Stimulated activated CD4-positive, alpha-beta T cell treated with anti-CD3 and anti-CD28 coated beads, Interleukin-2, amount 100 ng/mL, for 4 hours (primary cell): ENCODE data around the gene AK4.
"Not testable (repeated sequence)": the region's sequence is repeated elsewhere in the genome, so short reads cannot be mapped to it uniquely, and the experiment has no call there.

Source experiments
- DNase-seq: peaks from one replicate; pipeline ENCODE4 v3.0.0-alpha.2; 2020; ENCODE audit warnings: low read depth

The AK4 gene

DNA sequence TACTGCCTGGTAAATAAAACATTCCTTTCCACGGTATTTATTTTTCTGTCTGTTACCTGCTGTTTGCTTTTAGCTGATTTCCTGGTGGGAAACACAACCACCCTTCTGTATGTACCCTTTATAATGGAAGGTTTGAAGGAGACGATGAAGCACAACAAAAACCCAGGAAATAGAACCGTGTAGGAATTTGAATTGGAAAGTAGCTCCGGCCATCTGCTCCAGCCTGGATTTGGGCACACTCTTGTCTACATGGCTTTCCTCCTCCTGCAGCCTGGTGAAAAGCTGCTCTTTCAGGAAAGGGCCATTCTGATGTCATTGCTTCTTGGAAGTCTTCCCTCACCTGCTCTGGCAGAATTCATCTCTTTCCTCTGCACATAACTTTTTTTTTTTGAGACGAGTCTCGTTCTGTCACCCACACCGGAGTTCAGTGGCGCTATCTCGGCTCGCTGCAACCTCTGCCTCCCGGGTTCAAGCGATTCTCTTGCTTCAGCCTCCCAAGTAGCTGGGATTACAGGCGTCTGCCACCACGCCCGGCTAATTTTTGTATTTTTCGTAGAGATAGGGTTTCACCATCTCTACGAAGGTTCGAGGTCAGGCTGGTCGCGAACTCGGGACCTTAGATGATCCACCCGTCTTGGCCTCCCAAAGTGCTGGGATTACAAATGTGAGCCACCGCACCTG lies 2.7 kb downstream of the AK4 start:
- no peak for DNase-seq

DNA sequence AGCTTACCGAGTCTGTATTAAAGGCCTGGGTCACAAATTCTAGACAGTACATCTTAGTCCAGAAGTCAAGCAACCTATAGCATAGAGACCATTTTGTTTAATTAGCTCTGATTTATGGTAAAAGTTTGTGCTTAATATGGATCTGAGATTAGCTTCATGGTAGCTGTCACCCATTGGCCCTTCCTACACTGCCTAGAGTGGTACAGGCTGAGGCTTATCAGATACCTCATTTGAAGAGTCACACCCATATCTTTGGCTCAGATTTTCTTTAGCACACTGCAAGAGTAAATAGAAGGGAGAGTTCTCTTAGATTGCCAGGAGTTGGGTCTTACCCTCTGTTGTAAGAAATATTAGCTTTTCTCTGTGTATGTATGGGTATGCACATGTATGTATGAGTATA lies 3.6 kb downstream of the AK4 start:
- DNase-seq: no peak

DNA sequence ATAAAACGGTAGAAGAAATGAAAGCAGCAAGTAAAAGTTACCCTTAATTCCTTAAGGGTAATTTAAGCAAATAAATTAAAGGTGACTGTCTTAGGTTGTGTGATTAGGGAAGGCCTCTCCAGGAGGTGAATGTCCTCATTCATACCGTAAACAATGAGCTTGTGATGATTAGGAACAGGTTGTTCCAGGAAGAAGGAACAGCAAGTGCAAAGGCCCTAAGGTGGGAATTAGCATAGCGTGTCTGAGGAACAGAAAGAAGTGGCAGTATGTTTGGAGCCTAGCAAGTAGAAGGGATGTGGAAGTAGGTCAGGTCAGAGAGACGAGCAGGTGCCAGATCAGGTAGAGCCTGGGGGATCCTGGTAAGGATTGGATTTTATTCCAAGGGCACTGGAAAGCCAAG lies 5.6 kb downstream of the AK4 start:
- no peak for DNase-seq

DNA sequence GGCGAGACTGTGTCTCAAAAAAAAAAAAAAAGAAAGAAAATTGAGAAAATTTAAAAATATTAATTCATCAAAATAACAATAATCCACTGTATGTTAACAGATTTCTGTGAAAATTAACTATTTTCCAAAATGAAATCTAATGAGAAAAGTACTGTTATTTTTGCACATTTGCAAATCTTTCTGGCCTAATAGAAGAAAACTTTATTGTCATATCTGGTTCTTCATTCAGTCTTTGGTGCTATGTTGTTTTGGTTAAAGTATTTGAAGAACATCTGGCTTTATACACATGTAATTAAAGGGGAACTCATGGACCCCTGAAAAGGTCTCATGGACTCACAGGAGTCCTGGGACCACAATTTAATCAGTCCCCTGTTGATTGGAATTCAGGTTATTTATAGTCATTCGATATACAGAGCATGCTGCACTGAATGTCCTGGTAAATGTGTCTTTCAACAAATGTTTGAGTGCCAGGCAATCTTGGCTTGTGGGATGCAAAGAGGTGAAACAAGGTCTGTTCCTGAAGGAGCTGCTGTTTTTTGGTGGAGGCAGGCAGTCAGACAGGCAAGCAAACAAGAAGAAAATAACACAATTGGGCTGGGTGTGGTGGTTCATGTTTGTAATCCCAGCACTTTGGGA lies 9.0 kb downstream of the AK4 start:
- DNase-seq: no peak

DNA sequence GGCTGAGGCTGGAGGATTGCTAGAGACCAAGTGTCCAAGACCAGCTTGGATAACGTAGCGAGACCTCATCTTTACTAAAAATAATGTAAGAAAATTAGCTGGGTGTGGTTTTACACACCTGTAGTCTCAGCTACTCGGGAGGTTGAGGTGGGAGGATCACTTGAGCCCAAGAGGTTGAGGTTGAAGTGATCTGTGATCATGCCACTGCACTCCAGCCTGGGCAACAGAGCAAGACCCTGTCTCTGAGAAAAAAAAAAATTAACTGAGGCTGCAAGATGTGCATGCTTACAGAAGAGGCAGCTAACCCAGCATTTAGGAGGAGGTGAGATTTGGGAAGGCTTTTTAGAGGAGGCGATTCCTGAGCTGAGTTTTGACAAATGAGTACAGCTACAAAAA lies 9.5 kb downstream of the AK4 start:
- no peak for DNase-seq

DNA sequence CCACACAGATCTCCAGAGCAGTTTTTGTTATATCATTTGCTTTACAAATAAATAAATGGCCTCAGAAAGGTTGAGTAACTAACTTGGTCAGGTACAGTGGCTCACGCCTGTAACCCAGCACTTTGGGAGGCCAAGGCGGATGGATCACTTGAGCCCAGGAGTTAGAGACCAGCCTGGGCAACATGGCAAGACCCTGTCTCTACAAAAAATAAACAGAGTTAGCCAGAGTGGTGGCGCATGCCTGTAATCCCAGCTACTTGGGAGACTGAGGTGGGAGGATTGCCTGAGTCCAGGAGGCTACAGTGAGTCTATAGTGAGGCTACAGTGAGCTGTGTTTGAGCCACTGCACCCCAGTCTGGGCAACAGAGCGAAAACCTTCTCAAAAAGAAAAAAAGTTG lies 11.3 kb downstream of the AK4 start:
- DNase-seq: not testable (repeated sequence)

DNA sequence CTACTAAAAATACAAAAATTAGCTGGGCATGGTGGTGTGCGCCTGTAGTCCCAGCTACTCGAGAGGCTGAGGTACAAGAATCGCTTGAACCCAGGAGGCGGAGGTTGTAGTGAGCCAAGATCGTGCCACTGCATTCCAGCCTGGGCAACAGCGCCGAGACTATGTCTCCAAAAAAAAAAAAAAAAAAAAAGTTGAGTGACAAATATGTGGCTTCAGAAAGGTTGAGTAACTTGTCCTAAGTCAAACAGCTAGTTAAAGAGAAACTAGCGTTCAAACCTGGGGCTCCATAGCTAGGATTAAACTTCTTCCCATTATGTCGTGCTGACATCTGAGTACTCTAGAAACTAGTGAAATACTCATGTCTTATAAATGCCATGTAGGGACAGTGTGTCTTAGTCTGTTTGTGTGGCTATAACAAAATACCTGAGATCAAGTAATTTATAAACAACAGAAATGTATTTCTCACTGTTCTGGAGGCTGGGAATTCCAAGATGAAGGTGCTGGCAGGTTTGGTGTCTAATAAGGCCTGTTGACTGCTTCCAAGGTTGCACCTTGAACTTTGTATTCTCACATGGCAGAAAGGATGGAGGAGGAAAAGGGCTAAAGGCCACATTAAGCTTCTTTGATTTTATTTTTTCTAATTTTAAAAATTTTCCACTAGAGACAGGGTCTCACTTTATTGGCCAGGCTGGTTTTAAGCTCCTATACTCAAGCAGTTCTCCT lies 12.0 kb downstream of the AK4 start:
- no peak for DNase-seq

DNA sequence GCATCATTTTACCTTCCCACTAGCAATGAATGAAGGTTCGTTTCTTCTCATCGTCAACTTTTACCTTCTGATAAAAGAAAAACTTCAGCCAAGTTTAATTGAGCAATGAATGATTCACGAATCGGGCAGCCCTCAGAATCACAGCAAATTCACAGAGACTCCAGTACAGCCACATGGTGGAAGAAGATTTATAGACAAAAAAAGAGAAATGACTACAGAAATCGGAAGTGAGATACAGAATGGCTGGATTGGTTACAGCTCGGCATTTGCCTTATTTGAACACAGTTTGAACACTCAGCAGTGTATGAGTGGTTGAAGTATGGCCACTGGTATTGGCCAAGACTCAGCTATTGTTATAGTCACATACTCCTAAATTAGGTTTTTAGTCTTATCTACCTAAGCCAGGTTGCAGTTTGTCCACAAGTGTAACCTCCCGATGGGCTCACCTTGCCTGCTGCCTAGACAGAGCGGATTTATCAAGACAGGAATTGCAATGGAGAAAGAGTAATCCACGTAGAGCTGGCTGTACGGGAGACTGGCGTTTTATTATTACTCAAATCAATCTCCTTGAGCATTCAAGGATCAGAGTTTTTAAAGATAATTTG lies 15.3 kb downstream of the AK4 start:
- DNase-seq: no peak

DNA sequence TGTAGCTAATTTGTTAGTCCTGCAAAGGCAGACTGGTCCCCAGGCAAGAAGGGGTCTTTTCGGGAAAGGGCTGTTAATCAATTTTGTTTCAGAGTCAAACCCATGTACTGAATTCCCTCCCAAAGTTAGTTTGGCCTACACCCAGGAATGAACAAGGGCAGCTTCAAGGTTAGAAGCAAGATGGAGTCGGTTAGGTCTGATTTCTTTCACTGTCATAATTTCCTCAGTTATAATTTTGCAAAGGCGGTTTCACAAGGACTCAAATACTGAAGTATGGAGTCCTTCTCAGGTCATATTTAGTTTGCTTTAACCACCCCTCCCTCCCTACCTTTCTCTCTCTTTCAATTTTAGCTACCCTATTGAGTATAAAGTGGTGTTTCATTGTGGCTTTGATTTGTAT lies 16.1 kb downstream of the AK4 start:
- not testable (repeated sequence) for DNase-seq

DNA sequence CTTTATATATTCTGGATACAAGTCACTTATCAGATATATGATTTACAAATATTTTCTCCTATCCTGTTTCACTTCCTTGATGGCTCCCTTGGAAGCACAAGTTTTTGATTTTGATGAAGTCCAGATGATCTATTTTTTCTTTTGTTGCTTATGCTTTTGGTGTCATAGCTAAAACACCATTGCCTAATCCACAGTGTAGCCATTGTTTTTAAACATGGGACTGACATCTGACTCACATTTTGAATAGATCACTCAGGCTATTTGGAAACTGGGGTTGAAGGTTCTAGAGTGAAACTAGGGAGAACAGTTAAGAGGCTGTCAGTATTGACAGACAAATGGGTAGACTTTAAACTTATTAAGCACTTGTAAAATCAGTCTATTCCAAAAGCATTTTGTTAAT lies 16.6 kb downstream of the AK4 start:
- DNase-seq: no peak

DNA sequence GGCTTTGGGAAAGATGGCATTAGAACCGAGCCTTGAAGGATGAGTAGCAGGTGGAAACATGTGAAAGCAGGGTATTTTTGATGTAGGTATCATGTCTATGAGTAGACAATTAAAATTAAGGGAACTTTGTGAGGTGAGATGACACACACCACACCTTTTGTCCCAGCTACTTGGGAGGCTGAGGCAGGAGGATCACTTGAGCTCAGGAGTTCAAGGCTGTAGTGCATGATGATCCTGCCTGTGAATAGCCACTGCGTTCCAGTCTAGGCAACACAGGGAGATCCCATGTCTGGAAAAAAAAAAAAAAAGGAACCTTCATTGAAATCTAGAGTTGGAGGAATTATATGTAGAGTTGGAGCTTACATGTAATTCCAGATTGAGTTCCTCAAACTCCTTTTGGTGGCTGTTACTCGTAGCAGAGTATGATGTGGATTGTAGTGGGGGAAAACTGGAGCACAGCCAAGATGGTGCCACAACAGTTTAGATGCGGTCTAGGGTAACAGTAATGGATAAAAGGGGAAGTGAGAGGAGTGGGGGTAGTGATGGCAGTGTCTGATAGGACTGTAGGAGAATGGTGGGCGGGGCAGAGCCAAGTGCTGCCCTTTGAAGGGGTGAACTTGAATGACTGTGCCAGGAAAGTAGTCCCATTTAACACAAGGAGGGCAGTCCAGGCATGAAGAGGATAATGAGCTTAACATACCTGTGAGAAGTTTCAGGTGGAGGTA lies 17.4 kb downstream of the AK4 start:
- DNase-seq: no peak

DNA sequence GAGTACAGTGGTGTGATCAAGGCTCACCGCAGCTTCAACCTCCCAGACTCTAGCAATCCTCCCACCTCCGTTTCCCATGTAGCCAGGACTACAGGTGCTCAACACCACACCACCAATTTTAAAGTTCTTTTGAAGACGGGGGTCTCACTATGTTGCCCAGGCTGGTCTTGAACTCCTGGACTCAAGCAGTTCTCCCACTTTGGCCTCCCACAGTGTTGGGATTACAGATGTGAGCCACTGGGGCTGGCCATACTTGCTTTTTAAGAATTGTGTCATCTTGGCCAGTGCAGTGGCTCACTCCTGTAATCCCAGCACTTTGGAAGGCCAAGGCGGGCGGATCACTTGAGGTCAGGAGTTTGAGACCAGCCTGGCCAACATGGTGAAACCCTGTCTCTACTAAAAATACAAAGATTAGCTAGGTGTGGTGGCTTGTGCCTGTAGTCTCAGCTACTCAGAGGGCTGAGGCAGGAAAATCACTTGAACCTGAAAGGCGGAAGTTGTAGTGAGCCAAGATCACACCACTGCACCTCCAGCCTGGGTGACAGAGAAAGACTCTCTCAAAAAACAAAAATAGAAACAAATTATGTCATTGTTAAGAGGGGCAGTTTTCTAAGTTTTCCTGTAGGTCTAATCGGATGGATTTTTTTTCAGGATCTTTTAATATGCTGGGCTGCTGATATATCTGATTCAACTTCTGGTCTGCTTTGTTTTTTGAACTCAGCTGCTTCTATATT lies 18.7 kb downstream of the AK4 start:
- DNase-seq: no peak

DNA sequence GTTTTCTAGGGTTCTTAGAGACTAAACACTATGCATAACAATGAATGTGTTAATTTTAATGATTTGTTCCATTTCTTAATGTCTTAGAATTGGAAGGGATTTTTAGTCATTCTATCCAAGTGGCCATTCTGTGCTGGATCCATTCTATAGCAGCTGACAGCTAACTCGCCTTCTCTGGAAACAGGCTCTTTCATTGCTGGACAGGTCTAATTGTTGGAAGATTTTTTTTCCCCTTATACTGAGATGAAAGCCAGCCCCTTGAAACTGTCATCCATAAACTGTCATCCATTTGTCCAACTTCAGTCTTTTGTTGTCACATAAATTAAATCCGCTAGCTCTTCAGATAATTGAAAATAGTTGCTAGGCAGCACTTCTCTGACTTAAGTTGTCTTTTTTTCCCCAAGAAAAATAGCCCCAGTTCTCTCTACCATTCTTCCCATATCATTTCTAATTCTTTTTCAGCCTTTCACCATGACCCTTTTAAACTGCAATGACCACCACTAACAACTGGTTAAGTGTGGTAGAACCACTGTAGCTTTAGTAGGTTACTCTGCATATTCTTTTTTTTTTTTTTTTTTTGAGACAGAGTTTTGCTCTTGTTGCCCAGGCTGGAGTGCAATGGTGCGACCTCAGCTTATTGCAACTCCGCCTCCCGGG lies 19.7 kb downstream of the AK4 start:
- no peak for DNase-seq

DNA sequence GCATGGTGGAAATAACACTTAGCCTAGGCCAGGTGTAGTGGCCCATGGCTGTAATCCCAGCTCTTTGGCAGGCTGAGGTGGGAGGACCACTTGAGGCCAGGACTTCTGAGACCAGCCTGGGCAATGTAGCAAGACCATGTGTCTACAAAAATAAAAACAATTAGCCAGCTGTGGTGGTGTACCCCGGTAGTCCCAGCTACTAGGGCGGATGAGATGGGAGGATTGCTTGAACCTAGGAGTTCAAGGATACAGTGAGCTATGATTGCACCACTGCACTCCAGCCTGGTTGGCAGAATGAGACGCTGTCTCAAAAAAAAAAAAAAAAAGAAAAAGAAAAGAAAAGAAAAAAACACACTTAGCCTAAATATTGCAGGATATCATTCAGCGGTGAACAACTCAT lies 20.9 kb downstream of the AK4 start:
- no peak for DNase-seq

DNA sequence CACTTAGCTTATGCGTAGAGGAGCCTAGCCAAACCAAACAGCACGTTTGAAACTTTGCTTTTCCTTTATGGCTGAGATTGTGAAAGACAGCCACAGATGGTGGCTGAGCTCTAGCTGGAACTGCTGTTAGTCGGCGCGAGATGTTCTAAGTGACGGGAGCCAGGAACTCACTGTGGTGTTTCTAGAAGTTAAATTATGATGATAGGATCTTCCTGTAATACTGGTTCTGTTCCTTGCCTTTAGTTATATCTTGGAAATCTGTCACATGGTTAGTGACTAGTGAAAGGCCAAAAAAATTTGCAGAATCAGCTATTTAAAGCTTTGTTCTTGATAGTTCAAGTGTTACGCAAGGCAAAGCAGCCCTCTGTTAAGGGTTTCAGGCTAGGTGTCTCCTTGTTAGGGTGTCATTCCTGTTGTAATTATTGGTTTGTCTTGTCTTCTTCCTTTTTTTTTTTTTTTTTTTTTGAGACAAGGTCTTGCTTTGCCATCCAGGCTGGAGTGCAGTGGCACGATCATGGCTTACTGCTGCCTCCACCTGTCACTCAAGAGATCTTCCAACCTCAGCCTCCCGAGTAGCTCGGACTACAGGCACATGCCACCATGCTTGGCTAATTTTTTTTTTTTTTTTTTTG lies 22.6 kb downstream of the AK4 start:
- DNase-seq: no peak

DNA sequence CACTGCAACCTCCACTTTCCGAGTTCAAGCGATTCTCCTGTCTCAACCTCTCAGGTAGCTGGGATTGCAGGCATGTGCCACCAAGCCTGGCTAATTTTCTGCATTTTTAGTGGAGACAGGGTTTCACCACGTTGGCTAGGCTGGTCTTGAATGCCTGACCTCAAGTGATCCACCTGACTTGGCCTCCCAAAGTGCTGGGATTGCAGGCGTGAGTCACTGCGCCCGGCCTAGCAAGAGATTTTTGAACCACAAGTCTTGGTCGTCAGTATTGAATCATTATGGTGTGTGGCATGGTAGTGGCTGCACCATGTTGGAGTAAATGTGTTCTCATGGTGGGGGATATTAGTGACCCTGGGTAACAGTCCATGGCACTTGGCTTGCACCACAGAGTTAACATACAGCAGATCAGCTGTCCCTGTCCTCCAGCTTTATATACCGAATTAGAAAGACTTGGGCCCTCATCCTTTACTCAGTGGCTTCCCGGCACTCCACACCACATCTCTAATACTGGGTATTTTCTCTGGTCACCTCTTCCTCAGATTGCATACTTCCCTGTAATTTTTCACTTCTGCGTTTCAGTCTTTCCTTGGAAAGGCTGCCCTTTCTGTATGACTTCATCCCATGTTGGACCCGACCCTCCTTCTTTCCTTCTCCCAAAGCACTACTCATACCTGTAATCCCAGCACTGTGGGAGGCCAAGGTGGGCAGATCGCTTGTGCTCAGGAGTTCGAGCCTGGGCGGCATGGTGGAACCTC lies 25.1 kb downstream of the AK4 start:
- no peak for DNase-seq

DNA sequence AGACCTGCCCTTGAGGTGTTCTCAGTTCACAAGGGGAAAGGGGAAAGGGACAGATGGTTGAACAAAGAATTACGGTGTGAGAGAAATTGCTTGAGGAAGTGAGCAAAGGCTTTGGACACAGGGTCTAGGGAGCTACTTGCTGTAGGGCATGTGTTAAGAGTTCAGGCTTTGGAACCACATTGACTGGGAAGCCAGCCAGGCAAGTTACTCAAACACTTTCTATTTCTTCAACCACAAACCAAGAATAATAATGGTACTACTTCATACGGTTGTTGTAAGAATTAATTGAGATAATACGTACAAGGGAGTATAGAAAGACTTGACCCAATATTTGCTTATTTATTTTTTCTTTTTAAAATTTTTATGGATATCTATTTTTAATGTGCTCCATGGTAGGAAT lies 26.6 kb downstream of the AK4 start:
- no peak for DNase-seq

DNA sequence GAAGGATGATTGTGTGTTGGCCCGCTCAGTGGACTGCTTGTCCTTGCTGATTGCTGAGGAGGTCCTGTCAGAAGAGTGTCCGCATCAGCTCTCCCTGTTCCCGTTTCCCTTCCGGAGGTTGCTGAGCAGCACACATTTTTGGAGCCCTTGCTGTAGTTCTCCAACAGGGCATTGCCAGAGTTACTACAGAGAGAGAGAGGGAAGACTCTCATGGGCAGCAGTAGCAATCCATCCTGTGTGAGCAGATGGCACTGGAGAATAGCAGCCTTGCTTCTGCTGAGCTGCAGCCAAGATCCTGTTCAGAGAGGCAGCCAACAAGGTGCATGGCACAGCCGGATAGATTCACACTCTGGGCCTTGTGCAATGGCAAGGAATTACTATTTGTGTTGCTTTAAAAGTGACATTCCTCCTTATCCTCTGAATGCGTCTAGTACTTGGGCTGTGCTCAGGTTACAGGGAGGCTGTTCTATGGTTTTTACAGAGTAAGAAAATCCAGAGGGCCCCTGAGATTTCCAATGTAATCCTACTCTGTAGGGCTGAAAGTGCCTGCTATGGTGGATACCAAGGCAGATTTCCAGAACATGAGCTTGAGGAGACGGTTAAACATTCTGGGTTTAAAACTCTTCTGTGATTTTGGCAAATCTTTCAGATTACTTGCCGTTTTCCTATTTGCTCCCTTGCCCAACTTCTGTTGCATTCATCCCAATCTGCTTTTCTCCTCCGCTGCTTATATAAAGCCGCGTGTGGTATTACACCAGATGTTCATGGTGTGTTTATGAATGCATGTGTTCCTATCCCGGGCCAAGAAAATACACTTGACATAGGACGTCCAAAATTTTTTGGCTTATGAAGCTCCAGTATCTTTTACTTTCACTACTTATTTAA lies 27.4 kb downstream of the AK4 start:
- DNase-seq: no peak

DNA sequence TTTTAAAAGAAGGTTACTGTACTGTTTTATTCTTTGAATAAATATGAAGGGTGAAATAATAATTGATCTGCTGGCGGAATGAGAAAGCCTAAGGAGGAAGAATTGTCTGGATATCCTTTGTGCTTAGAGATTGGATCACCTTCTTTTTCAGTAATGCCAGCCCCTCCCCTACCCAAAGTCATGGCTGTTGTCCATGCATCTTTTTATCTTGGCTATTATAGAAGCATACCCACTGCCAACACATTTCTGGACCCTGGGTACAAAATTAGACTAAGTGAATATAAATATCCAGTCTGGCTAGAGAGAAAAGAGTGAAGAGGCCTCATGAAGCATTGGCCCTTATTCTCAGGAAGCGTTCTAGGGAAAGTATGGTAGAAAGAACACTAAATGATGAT lies 28.1 kb downstream of the AK4 start:
- no peak for DNase-seq
